Tibial artery (tissue), 4 donors: Measurements from ENCODE around the gene DHRS12.
A peak's percentile ranks its signal among the peaks of the same experiment; 100 is the strongest.

Experiments
- DNase-seq, 2 donors: peaks; one replicate each; pipeline ENCODE4 v3.0.0-alpha.2; 2019
- H3K27ac ChIP-seq, 2 donors: fragments of 200-600 bp; sonication (generic) in 1 of 2; 1 replicate in 1 of 2; 2 replicates in 1 of 2; pipeline ENCODE4 v1.5.1; 2018 to 2019; ENCODE audit warnings: mild to moderate bottlenecking in 1 of 2
- H3K27me3 ChIP-seq, 2 donors: fragments of 200-600 bp; sonication (generic) in 1 of 2; one replicate each; pipeline versions ENCODE4 v1.5.1 to v1.6.0; 2016 to 2019
- H3K36me3 ChIP-seq, 3 donors: fragments of 200-600 bp; sonication (generic) in 2 of 3; one replicate each; pipeline ENCODE4 v1.5.1; 2016 to 2019; ENCODE audit warnings: mild to moderate bottlenecking in 2 of 3
- H3K4me1 ChIP-seq, 4 donors: fragments of 200-600 bp; sonication (generic) in 2 of 4; 1 replicate in 3 of 4; 2 replicates in 1 of 4; pipeline ENCODE4 v1.5.1; 2016 to 2019
- H3K4me3 ChIP-seq, 2 donors: fragments of 200-600 bp; sonication (generic) in 1 of 2; 1 replicate in 1 of 2; 2 replicates in 1 of 2; pipeline ENCODE4 v1.5.1; 2018 to 2019; ENCODE audit warnings: mild to moderate bottlenecking in 2 of 2
- H3K9me3 ChIP-seq, 3 donors: fragments of 200-600 bp; sonication (generic) in 1 of 3; one replicate each; pipeline ENCODE4 v1.5.1; 2016 to 2019
- CTCF ChIP-seq, 2 experiments: fragments of 200-600 bp in 1 of 2; fragments of 450-650 bp in 1 of 2; IDR thresholded peaks; one replicate each; pipeline ENCODE4 v1.5.1; 2017 to 2019; ENCODE audit warnings: antibody characterized with exemption in 2 of 2, mild to moderate bottlenecking in 1 of 2, moderate library complexity in 1 of 2
- intact Hi-C: fragments of 100-400 bp; cut with DNase I; formaldehyde crosslinking; loops from one replicate; pipeline ENCODE4 v1.15.0; 2023; ENCODE audit warnings: low total_unique reads

The DHRS12 gene

GRCh38 chr13:51723529-51723928 is 80.4 kb downstream of the DHRS12 start:
- intact Hi-C loops: loop anchor here (10.0 kb wide), 1 partner anchor 139 kb away; the partner anchor contains the start of gene WDFY2
- H3K9me3 ChIP-seq: no peaks in the 10 kb centered on the region
- no peak overlapping the region for H3K4me3 ChIP-seq
- peak overlapping the region in 1 of 2 donors; percentile 53 for H3K27ac ChIP-seq
- no peak for TF ChIP-seq CTCF (IDR thresholded peaks at IDR 0.05)
- peaks cover 0 to 66% (median 23%) of the 10 kb centered on the region in 4 donors for H3K4me1 ChIP-seq
- no peaks in the 10 kb centered on the region for H3K27me3 ChIP-seq
- DNase-seq: no peak
- no peaks in the 10 kb centered on the region for H3K36me3 ChIP-seq

- no peaks in the 10 kb centered on the region for H3K9me3 ChIP-seq
- intact Hi-C loops: loop anchor here (10.0 kb wide), 1 partner anchor 137 kb away; the partner anchor contains the start of gene WDFY2
- H3K4me3 ChIP-seq: no peak overlapping the region
- H3K27me3 ChIP-seq: no peaks in the 10 kb centered on the region
- DNase-seq: peak in 1 of 2 donors; percentile 69
- H3K4me1 ChIP-seq: peaks cover 0 to 45% (median 17%) of the 10 kb centered on the region in 4 donors
- no peaks in the 10 kb centered on the region for H3K36me3 ChIP-seq
- no peak for TF ChIP-seq CTCF (IDR thresholded peaks at IDR 0.05)
- peak overlapping the region; percentile 46 to 53 for H3K27ac ChIP-seq
These were observed 82.5 kb downstream of the DHRS12 start for GRCh38 chr13:51721496-51721895.

GRCh38 chr13:51719394-51719793 is 84.6 kb downstream of the DHRS12 start:
- DNase-seq: no peak
- no peak overlapping the region for H3K4me3 ChIP-seq
- H3K4me1 ChIP-seq: peaks cover 0 to 31% (median 13%) of the 10 kb centered on the region in 4 donors
- H3K36me3 ChIP-seq: no peaks in the 10 kb centered on the region
- no peak for TF ChIP-seq CTCF (IDR thresholded peaks at IDR 0.05)
- no peak overlapping the region for H3K27ac ChIP-seq
- intact Hi-C loops: no loop called here
- no peaks in the 10 kb centered on the region for H3K27me3 ChIP-seq
- H3K9me3 ChIP-seq: no peaks in the 10 kb centered on the region
